Immature natural killer cell (primary cell): Measurements from ENCODE around the gene BTG4. TPM values are rescaled to one million over a fixed set of nuclear protein-coding genes. Genes with fewer than 3 reads are reported as not detected.

Experiments
- DNase-seq, 3 donors: peaks; one replicate each; pipeline ENCODE4 v3.0.0; 2022; ENCODE audit warnings: mixed read lengths in 1 of 3
- H3K27ac Mint-ChIP-seq, 6 donors: one replicate each; pipeline ENCODE4 v1.8.0; 2020; ENCODE audit warnings: mixed read lengths in 6 of 6, mild to moderate bottlenecking in 5 of 6, inconsistent platforms in 4 of 6, moderate library complexity in 3 of 6
- H3K27me3 Mint-ChIP-seq, 3 donors: one replicate each; pipeline ENCODE4 v1.8.0; 2020 to 2021; ENCODE audit warnings: low read depth in 3 of 3, mild to moderate bottlenecking in 3 of 3, mixed read lengths in 3 of 3, moderate library complexity in 3 of 3, inconsistent platforms in 1 of 3
- H3K36me3 Mint-ChIP-seq, 3 donors: one replicate each; pipeline ENCODE4 v1.8.0; 2020; ENCODE audit warnings: mixed read lengths in 3 of 3, inconsistent platforms in 2 of 3, mild to moderate bottlenecking in 2 of 3
- H3K4me1 Mint-ChIP-seq, 2 donors: one replicate each; pipeline ENCODE4 v1.8.0; 2020; ENCODE audit warnings: inconsistent platforms in 2 of 2, mild to moderate bottlenecking in 2 of 2, mixed read lengths in 2 of 2, moderate library complexity in 1 of 2
- H3K4me3 Mint-ChIP-seq, 5 donors: one replicate each; pipeline ENCODE4 v1.8.0; 2020; ENCODE audit warnings: mild to moderate bottlenecking in 5 of 5, mixed read lengths in 5 of 5, inconsistent platforms in 3 of 5, moderate library complexity in 3 of 5
- H3K9me3 Mint-ChIP-seq, 6 donors: one replicate each; pipeline ENCODE4 v1.8.0; 2020; ENCODE audit warnings: mild to moderate bottlenecking in 6 of 6, mixed read lengths in 6 of 6, inconsistent platforms in 4 of 6, moderate library complexity in 3 of 6
- polyA plus RNA-seq, 3 donors: library from polyadenylated mRNA; unstranded; fragments of 300-500 nt; fragmentation: Illumina TruSeq; gene quantifications; one replicate each; pipeline ENCODE4 v1.2.3, GENCODE V29; 2021

BTG4 gene
- polyA plus RNA-seq, 3 donors from 2014 or later, result not detected

DNA sequence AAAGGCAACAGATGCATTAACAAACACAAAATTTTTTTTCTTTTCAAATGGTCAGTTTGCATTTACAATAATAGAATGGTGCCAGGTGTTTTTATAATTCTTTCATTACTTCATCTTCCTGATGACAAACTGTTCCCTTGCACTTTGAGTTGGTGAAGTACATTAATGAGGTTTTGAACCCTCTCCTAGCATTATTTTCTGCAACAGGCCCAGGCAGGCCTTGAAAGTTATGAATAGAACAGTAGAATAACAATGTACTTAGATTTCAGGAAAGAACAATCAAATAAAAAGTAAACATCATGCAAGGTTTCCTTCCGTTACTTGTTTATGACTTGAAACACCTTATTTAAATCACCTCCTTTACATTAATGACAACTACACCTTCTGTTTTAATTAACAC is 9.6 kb downstream of the BTG4 start:
- no peaks in the 10 kb centered on the region for H3K36me3 Mint-ChIP-seq
- H3K4me1 Mint-ChIP-seq, result no peaks in the 10 kb centered on the region
- no peak for DNase-seq
- peaks cover 0 to 28% (median 3%) of the 10 kb centered on the region in 3 donors for H3K27me3 Mint-ChIP-seq
- H3K9me3 Mint-ChIP-seq, result no peaks in the 10 kb centered on the region
- no peak overlapping the region for H3K27ac Mint-ChIP-seq
- H3K4me3 Mint-ChIP-seq, result no peak overlapping the region

- Mint-ChIP-seq H3K4me3 (no peak overlapping the region), H3K9me3 (no peaks in the 10 kb centered on the region), H3K27ac (no peak overlapping the region), H3K36me3 (no peaks in the 10 kb centered on the region), H3K4me1 (no peaks in the 10 kb centered on the region), H3K27me3 (peaks cover 3 to 23% (median 3%) of the 10 kb centered on the region in 3 donors)
- DNase-seq, result no peak
Measured at GRCh38 chr11:111500481-111500880, 11.7 kb downstream of the BTG4 start.

DNA sequence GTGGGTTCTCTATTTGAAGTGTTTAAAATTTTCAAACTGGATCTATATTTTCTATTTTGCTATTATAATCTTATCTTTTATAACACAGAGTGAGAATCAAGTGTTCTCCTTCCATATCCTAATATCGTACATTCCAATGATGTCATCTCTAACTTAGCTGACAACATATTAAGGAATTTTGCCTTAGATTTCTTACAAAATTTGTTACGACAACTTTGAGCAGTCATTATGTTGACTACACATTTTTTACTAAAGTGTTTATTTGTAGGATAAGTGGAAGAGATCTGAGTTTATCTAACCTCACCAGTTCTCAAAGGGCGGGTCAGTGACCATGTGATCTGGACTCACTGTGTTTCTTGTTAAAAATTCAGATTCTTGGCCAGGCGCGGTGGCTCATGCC is 12.7 kb downstream of the BTG4 start:
- H3K27me3 Mint-ChIP-seq, result peaks cover 3 to 18% (median 3%) of the 10 kb centered on the region in 3 donors
- H3K36me3 Mint-ChIP-seq, result no peaks in the 10 kb centered on the region
- H3K4me1 Mint-ChIP-seq, result no peaks in the 10 kb centered on the region
- H3K4me3 Mint-ChIP-seq, result no peak overlapping the region
- no peaks in the 10 kb centered on the region for H3K9me3 Mint-ChIP-seq
- H3K27ac Mint-ChIP-seq, result no peak overlapping the region
- no peak for DNase-seq

DNA sequence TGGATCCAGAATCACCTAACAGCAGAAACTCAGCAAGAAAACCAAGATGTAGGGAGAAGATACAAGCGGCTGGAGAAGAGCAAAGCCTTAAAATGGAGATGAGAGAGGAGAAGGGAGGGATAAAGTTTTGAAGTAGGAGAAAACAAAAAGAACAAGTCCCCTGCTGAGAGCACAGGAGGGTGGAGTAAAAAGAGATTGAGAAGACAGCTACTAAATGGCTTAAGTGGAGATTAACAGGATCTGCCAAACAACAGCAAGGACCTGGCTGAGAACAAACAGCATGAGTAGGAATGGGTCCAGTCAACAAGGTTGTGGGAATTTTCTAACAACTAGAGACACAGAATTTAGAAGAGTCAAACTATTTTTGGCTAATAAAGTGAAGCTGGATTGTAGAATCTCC is 18.1 kb downstream of the BTG4 start:
- Mint-ChIP-seq H3K27ac (no peak overlapping the region), H3K27me3 (peaks cover 0 to 7% (median 2%) of the 10 kb centered on the region in 3 donors), H3K9me3 (peaks cover 0 to 1% (median 0%) of the 10 kb centered on the region in 6 donors), H3K4me1 (no peaks in the 10 kb centered on the region), H3K36me3 (no peaks in the 10 kb centered on the region), H3K4me3 (no peak overlapping the region)
- DNase-seq, result no peak

GRCh38 chr11:111490496-111490895 is 21.7 kb downstream of the BTG4 start:
- Mint-ChIP-seq H3K4me3 (no peak overlapping the region), H3K27me3 (peaks cover 5 to 6% (median 5%) of the 10 kb centered on the region in 3 donors), H3K9me3 (peaks cover 0 to 8% (median 4%) of the 10 kb centered on the region in 6 donors), H3K4me1 (no peaks in the 10 kb centered on the region), H3K36me3 (no peaks in the 10 kb centered on the region), H3K27ac (no peak overlapping the region)
- DNase-seq, result no peak

DNA sequence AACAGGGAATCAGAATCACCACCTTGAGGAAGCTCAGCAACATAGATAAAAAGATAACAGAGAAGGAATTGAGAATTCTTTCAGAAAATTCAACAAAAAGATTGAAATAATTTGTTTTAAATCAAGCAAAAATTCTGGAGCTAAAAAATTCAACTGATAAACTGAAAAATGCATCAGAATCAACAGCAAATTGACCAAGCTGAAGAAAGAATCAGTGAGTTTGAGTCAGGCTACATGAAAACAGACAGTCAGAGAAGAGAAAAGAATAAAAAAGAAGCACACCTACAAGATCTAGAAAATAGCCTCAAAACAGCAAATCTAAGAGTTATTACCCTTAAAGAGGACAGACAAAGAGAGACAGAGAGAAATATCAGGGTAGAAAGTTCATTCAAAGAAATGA is 28.8 kb downstream of the BTG4 start:
- Mint-ChIP-seq H3K27me3 (peaks cover 0 to 13% (median 7%) of the 10 kb centered on the region in 3 donors), H3K9me3 (peaks cover 11 to 35% (median 24%) of the 10 kb centered on the region in 6 donors), H3K4me3 (no peak overlapping the region)

DNA sequence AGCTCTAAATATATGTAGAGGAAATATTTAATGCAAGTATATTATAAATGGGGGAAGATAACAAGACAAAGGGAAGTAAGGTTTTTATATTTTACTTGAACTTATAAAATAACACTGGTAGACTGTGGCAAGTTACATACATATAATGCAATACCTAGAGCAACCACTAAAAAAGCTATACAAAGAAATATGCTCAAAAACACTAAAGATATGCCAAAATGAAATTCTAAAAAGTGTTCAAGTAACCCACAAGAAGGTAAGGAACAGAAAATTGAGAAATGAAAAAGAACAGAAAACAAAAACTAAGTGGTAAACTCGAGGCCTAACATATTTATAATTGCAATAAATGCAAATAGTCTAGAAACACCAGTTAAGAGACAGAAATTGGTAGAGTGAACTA is 32.5 kb downstream of the BTG4 start:
- Mint-ChIP-seq H3K36me3 (peaks cover 0 to 12% (median 0%) of the 10 kb centered on the region in 3 donors), H3K9me3 (peaks cover 11 to 26% (median 22%) of the 10 kb centered on the region in 6 donors), H3K4me1 (no peaks in the 10 kb centered on the region), H3K27ac (no peak overlapping the region), H3K27me3 (peaks cover 0 to 10% (median 4%) of the 10 kb centered on the region in 3 donors), H3K4me3 (no peak overlapping the region)
- DNase-seq, result no peak

More for the DNA sequence above, 28.8 kb downstream of the BTG4 start:
- no peak overlapping the region for H3K27ac Mint-ChIP-seq
- H3K4me1 Mint-ChIP-seq, result no peaks in the 10 kb centered on the region
- DNase-seq, result no peak
- peaks cover 0 to 12% (median 0%) of the 10 kb centered on the region in 3 donors for H3K36me3 Mint-ChIP-seq

- H3K27ac Mint-ChIP-seq, result no peak overlapping the region
- H3K27me3 Mint-ChIP-seq, result peaks cover 0 to 7% (median 2%) of the 10 kb centered on the region in 3 donors
- H3K36me3 Mint-ChIP-seq, result peaks cover 0 to 4% (median 0%) of the 10 kb centered on the region in 3 donors
- no peaks in the 10 kb centered on the region for H3K4me1 Mint-ChIP-seq
- peaks cover 7 to 10% (median 8%) of the 10 kb centered on the region in 6 donors for H3K9me3 Mint-ChIP-seq
- no peak overlapping the region for H3K4me3 Mint-ChIP-seq
- DNase-seq, result no peak
Measured at GRCh38 chr11:111477898-111478297, 34.3 kb downstream of the BTG4 start.

GRCh38 chr11:111476956-111477355 is 35.2 kb downstream of the BTG4 start:
- H3K36me3 Mint-ChIP-seq, result no peaks in the 10 kb centered on the region
- H3K4me3 Mint-ChIP-seq, result no peak overlapping the region
- H3K27me3 Mint-ChIP-seq, result peaks cover 0 to 3% (median 2%) of the 10 kb centered on the region in 3 donors
- H3K9me3 Mint-ChIP-seq, result peaks cover 0 to 6% (median 0%) of the 10 kb centered on the region in 6 donors
- DNase-seq, result no peak
- H3K27ac Mint-ChIP-seq, result no peak overlapping the region
- no peaks in the 10 kb centered on the region for H3K4me1 Mint-ChIP-seq

- H3K4me1 Mint-ChIP-seq, result no peaks in the 10 kb centered on the region
- no peak for DNase-seq
- no peak overlapping the region for H3K4me3 Mint-ChIP-seq
- peaks cover 0 to 6% (median 0%) of the 10 kb centered on the region in 6 donors for H3K9me3 Mint-ChIP-seq
- H3K27me3 Mint-ChIP-seq, result peaks cover 0 to 3% (median 2%) of the 10 kb centered on the region in 3 donors
- no peak overlapping the region for H3K27ac Mint-ChIP-seq
- no peaks in the 10 kb centered on the region for H3K36me3 Mint-ChIP-seq
Measured at GRCh38 chr11:111476366-111476765, 35.8 kb downstream of the BTG4 start.

GRCh38 chr11:111474432-111474831 is 37.8 kb downstream of the BTG4 start:
- Mint-ChIP-seq H3K27me3 (peaks cover 0 to 3% (median 2%) of the 10 kb centered on the region in 3 donors), H3K27ac (no peak overlapping the region), H3K9me3 (peaks cover 0 to 4% (median 0%) of the 10 kb centered on the region in 6 donors), H3K4me1 (no peaks in the 10 kb centered on the region), H3K36me3 (no peaks in the 10 kb centered on the region), H3K4me3 (no peak overlapping the region)
- DNase-seq, result no peak

- Mint-ChIP-seq H3K4me1 (no peaks in the 10 kb centered on the region), H3K27me3 (no peaks in the 10 kb centered on the region), H3K4me3 (no peak overlapping the region), H3K36me3 (no peaks in the 10 kb centered on the region), H3K27ac (no peak overlapping the region), H3K9me3 (no peaks in the 10 kb centered on the region)
- no peak for DNase-seq
Measured at GRCh38 chr11:111472228-111472627, 40.0 kb downstream of the BTG4 start.

GRCh38 chr11:111469200-111469599 is 43.0 kb downstream of the BTG4 start:
- no peak for DNase-seq
- no peak overlapping the region for H3K27ac Mint-ChIP-seq
- H3K27me3 Mint-ChIP-seq, result peaks cover 0 to 5% (median 0%) of the 10 kb centered on the region in 3 donors
- H3K36me3 Mint-ChIP-seq, result no peaks in the 10 kb centered on the region
- H3K4me1 Mint-ChIP-seq, result no peaks in the 10 kb centered on the region
- H3K4me3 Mint-ChIP-seq, result no peak overlapping the region
- peaks cover 0 to 2% (median 0%) of the 10 kb centered on the region in 6 donors for H3K9me3 Mint-ChIP-seq

DNA sequence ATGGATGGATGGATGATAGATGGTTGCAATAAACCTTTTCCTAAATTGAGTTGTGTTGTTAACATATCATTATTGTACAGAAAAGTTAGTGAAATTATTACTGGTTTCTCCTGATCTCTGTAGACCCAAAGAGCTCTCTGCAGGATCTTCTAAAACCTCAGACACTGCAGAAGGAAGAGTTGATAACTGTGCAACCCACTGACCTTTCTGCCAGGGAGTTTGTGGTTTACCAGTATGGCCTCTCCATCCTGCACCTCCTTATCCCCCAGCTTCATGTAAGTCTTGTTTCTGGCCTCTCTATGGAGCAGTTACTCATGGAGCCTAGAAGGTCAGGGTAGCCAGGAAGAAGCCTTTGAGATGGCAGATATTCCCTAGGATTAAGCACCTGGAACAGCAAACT is 45.6 kb downstream of the BTG4 start:
- no peaks in the 10 kb centered on the region for H3K4me1 Mint-ChIP-seq
- DNase-seq, result no peak
- no peak overlapping the region for H3K27ac Mint-ChIP-seq
- peaks cover 0 to 2% (median 0%) of the 10 kb centered on the region in 6 donors for H3K9me3 Mint-ChIP-seq
- H3K4me3 Mint-ChIP-seq, result no peak overlapping the region
- H3K36me3 Mint-ChIP-seq, result no peaks in the 10 kb centered on the region
- H3K27me3 Mint-ChIP-seq, result peaks cover 0 to 5% (median 0%) of the 10 kb centered on the region in 3 donors

DNA sequence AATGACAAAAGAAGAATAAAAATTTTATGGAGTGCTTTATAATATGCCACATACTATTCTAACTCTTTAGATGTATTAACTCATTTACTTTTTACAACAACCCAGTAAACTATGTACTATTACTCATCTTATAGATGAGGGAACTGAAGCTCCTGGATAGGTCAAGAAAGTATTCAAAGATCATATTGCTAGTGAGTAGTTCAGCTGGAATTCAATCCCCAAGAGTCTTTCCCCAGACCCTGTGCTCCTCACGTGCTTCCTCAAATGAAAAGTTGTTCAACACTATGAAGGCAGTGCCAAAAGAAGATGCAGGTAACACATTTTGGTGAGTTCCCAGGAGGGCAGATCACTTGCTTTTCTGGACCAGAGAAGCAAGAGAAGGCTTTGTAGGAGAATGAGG is 46.8 kb downstream of the BTG4 start:
- peaks cover 0 to 8% (median 0%) of the 10 kb centered on the region in 3 donors for H3K27me3 Mint-ChIP-seq
- peaks cover 0 to 2% (median 0%) of the 10 kb centered on the region in 6 donors for H3K9me3 Mint-ChIP-seq
- H3K36me3 Mint-ChIP-seq, result no peaks in the 10 kb centered on the region
- H3K4me3 Mint-ChIP-seq, result no peak overlapping the region
- H3K27ac Mint-ChIP-seq, result no peak overlapping the region
- DNase-seq, result no peak
- no peaks in the 10 kb centered on the region for H3K4me1 Mint-ChIP-seq
